Measurements from ENCODE around the gene CCDC148.

Gene CCDC148

DNA sequence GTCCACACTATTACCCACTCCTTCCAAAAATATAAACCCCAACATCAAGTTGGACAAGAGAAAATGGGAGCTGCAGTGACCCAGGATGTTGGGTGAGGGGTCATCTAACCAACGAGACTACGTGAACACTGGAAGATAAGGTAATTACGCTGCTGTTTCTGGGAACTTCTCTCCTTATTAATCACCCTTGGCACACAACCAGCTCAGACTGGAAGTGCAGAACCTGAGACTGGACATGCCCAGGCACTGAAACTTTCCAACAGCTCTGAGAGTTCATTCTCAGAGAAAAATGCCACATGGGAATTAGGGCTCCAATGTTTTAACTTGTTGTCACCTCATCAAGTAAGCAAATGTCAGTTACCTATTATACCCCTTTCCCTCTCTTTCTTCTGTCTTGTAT, 135.3 kb downstream of the CCDC148 start:
- Histone ChIP-seq H3K27ac (ENCODE audit: extremely low read depth, low read depth, low read length) (no peak overlapping the region), H3K4me1 (ENCODE audit: control insufficient read depth, insufficient read depth, low read length) (no peaks in the 10 kb centered on the region), H3K4me3 (ENCODE audit: low read depth, low read length) (no peak overlapping the region), H3K9me3 (ENCODE audit: control insufficient read depth, insufficient read depth, low read depth, low read length) (no peaks in the 10 kb centered on the region), H3K36me3 (ENCODE audit: control insufficient read depth in 2 of 2, insufficient read depth in 1 of 2, low read length in 2 of 2) (no peaks in the 10 kb centered on the region)
- ChIA-PET POLR2A (no interaction called here), CTCF (no interaction called here)
- TF ChIP-seq, protein P1, sequence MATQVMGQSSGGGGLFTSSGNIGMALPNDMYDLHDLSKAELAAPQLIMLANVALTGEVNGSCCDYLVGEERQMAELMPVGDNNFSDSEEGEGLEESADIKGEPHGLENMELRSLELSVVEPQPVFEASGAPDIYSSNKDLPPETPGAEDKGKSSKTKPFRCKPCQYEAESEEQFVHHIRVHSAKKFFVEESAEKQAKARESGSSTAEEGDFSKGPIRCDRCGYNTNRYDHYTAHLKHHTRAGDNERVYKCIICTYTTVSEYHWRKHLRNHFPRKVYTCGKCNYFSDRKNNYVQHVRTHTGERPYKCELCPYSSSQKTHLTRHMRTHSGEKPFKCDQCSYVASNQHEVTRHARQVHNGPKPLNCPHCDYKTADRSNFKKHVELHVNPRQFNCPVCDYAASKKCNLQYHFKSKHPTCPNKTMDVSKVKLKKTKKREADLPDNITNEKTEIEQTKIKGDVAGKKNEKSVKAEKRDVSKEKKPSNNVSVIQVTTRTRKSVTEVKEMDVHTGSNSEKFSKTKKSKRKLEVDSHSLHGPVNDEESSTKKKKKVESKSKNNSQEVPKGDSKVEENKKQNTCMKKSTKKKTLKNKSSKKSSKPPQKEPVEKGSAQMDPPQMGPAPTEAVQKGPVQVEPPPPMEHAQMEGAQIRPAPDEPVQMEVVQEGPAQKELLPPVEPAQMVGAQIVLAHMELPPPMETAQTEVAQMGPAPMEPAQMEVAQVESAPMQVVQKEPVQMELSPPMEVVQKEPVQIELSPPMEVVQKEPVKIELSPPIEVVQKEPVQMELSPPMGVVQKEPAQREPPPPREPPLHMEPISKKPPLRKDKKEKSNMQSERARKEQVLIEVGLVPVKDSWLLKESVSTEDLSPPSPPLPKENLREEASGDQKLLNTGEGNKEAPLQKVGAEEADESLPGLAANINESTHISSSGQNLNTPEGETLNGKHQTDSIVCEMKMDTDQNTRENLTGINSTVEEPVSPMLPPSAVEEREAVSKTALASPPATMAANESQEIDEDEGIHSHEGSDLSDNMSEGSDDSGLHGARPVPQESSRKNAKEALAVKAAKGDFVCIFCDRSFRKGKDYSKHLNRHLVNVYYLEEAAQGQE (tag by site-specific recombination; IDR thresholded peaks at IDR 0.05): no peak
- TF ChIP-seq ZNF112 (tag by site-specific recombination; IDR thresholded peaks at IDR 0.05) (no peak), ZBTB21 (tag by site-specific recombination; IDR thresholded peaks at IDR 0.05) (no peak), ZSCAN16 (tag by site-specific recombination; IDR thresholded peaks at IDR 0.05) (no peak), ZBTB48 (tag by site-specific recombination; IDR thresholded peaks at IDR 0.05) (0 out of 2 replicates have a peak, but pooled peaks have one; percentile 29), ZXDB (tag by site-specific recombination; IDR thresholded peaks at IDR 0.05) (no peak), WT1 (tag by site-specific recombination; IDR thresholded peaks at IDR 0.05) (no peak)

DNA sequence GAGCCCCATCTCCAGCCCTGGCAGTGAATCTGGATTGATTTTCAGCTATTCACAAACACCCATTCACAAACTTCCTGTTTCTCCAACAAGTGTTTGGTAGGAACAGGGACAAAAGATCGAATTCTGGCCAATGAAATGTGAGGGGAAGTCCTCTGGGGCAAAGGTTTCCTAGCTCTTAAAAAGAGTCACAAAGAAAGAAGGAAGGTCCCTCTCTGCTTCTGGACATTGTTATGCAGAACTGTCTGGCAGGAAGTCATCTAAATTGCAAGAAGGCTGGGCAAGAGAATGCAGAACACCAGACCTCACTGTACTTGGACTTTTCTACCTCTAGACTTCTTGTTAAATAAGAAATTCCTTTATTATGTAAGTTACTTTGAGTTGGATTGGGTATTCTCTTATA, 137.3 kb downstream of the CCDC148 start:
- no peak overlapping the region for H3K4me3 ChIP-seq (ENCODE audit: low read depth, low read length)
- no peak for TF ChIP-seq ZNF791 (tag by site-specific recombination; IDR thresholded peaks at IDR 0.05)
- H3K9me3 ChIP-seq (ENCODE audit: control insufficient read depth, insufficient read depth, low read depth, low read length): no peaks in the 10 kb centered on the region
- no peak overlapping the region for H3K27ac ChIP-seq (ENCODE audit: extremely low read depth, low read depth, low read length)
- no peaks in the 10 kb centered on the region for H3K36me3 ChIP-seq (ENCODE audit: control insufficient read depth in 2 of 2, insufficient read depth in 1 of 2, low read length in 2 of 2)
- ChIA-PET POLR2A (no interaction called here), CTCF (no interaction called here)
- no peaks in the 10 kb centered on the region; the same call in 1 of the 2 replicates for H3K4me1 ChIP-seq (ENCODE audit: control insufficient read depth, insufficient read depth, low read length)

DNA sequence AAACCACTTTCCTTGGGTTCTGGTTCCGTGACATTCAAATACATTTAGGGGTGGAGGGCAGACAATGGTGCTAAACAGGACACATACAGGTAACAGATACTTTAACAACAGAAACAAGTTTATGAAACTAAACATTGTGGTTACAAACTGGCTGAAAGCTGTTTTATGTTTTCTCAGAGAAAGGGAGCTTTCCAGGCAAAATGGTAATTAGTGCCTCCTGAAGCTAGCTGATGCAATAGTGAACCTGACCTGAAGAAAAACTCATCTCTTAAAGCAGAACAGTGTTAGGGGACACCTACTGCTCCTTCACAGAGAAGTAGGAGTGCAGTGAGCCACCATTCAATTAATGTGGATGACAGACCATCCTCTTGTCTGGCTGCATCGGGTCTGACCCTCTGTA, 138.9 kb downstream of the CCDC148 start:
- Histone ChIP-seq H3K9me3 (ENCODE audit: control insufficient read depth, insufficient read depth, low read depth, low read length) (no peaks in the 10 kb centered on the region), H3K36me3 (ENCODE audit: control insufficient read depth in 2 of 2, insufficient read depth in 1 of 2, low read length in 2 of 2) (no peaks in the 10 kb centered on the region), H3K27ac (ENCODE audit: extremely low read depth, low read depth, low read length) (no peak overlapping the region), H3K4me1 (ENCODE audit: control insufficient read depth, insufficient read depth, low read length) (no peaks in the 10 kb centered on the region; the same call in 1 of the 2 replicates), H3K4me3 (ENCODE audit: low read depth, low read length) (no peak overlapping the region)
- ChIA-PET POLR2A (no interaction called here), CTCF (interaction anchor here (0.6 kb wide), 1 partner anchor 152 kb away, joined by 3 read pairs; no protein-coding TSS in a partner anchor)
- no peak for TF ChIP-seq GLI4 (tag by site-specific recombination; IDR thresholded peaks at IDR 0.05)
- TF ChIP-seq, protein P2, sequence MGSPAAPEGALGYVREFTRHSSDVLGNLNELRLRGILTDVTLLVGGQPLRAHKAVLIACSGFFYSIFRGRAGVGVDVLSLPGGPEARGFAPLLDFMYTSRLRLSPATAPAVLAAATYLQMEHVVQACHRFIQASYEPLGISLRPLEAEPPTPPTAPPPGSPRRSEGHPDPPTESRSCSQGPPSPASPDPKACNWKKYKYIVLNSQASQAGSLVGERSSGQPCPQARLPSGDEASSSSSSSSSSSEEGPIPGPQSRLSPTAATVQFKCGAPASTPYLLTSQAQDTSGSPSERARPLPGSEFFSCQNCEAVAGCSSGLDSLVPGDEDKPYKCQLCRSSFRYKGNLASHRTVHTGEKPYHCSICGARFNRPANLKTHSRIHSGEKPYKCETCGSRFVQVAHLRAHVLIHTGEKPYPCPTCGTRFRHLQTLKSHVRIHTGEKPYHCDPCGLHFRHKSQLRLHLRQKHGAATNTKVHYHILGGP (tag by site-specific recombination; IDR thresholded peaks at IDR 0.05): peak; percentile 71; the same call in 1 of the 2 replicates

DNA sequence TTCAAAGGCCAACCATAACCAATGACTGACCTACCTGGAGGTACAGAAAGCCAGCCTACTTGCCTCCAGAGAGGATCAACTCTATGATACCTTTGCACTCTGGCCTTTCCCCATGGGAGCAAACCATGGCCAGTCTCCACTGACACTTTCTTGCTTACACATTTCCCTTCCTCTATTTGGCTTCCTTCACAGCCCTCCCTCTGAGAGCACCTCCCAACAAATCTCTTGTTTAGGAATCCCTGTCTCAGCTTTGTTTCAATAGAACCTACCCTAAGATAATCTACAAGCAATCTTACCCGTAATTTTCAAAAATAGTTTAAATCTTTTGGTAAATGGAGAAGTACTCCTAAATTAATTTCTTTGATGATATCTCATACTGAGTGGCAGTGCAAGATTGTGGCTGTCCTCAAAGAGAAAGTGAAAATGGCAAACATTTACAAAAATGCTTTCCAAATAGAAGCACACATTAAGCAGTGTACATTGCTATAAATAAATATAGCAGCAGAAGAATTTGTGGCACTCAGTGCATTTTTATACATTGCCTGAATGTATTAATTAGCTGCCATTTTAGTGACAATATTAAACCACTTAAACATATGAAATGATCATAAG, 140.6 kb downstream of the CCDC148 start:
- POLR2A ChIA-PET: interaction anchor here (0.5 kb wide), 1 partner anchor 400 kb away, joined by 4 read pairs; no protein-coding TSS in a partner anchor
- Histone ChIP-seq H3K4me3 (ENCODE audit: low read depth, low read length) (no peak overlapping the region), H3K4me1 (ENCODE audit: control insufficient read depth, insufficient read depth, low read length) (no peaks in the 10 kb centered on the region; the same call in 1 of the 2 replicates), H3K36me3 (ENCODE audit: control insufficient read depth in 2 of 2, insufficient read depth in 1 of 2, low read length in 2 of 2) (no peaks in the 10 kb centered on the region), H3K9me3 (ENCODE audit: control insufficient read depth, insufficient read depth, low read depth, low read length) (no peaks in the 10 kb centered on the region), H3K27ac (ENCODE audit: extremely low read depth, low read depth, low read length) (no peak overlapping the region)
- CTCF ChIA-PET: interaction anchor here (0.6 kb wide), 1 partner anchor 101 kb away, joined by 3 read pairs; no protein-coding TSS in a partner anchor
- TF ChIP-seq ZNF514 (tag by site-specific recombination; IDR thresholded peaks at IDR 0.05) (no peak), ZNF335 (tag by site-specific recombination; conservative IDR thresholded peaks at IDR 0.05) (no peak), ZNF660 (tag by site-specific recombination; IDR thresholded peaks at IDR 0.05) (no peak), ZNF624 (tag by site-specific recombination; IDR thresholded peaks at IDR 0.05) (no peak), ZNF324 (tag by site-specific recombination; IDR thresholded peaks at IDR 0.05) (no peak)
- TF ChIP-seq, protein P3, sequence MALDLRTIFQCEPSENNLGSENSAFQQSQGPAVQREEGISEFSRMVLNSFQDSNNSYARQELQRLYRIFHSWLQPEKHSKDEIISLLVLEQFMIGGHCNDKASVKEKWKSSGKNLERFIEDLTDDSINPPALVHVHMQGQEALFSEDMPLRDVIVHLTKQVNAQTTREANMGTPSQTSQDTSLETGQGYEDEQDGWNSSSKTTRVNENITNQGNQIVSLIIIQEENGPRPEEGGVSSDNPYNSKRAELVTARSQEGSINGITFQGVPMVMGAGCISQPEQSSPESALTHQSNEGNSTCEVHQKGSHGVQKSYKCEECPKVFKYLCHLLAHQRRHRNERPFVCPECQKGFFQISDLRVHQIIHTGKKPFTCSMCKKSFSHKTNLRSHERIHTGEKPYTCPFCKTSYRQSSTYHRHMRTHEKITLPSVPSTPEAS (tag by site-specific recombination; IDR thresholded peaks at IDR 0.05): no peak
- TF ChIP-seq, protein P2 (tag by site-specific recombination; IDR thresholded peaks at IDR 0.05): no peak
- TF ChIP-seq, protein P4, sequence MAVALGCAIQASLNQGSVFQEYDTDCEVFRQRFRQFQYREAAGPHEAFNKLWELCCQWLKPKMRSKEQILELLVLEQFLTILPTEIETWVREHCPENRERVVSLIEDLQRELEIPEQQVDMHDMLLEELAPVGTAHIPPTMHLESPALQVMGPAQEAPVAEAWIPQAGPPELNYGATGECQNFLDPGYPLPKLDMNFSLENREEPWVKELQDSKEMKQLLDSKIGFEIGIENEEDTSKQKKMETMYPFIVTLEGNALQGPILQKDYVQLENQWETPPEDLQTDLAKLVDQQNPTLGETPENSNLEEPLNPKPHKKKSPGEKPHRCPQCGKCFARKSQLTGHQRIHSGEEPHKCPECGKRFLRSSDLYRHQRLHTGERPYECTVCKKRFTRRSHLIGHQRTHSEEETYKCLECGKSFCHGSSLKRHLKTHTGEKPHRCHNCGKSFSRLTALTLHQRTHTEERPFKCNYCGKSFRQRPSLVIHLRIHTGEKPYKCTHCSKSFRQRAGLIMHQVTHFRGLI (tag by site-specific recombination; IDR thresholded peaks at IDR 0.05): no peak
